ENCODE data around the gene NAT9. TPM values are rescaled to one million over a fixed set of nuclear protein-coding genes. Genes with fewer than 3 reads are reported as not detected.

The NAT9 gene
- total and polyA plus RNA-seq, 2 donors (not counting 3 experiments of a cell fraction or from before 2014, with no cell fraction given) = 39.3 to 44.8 TPM

DNA sequence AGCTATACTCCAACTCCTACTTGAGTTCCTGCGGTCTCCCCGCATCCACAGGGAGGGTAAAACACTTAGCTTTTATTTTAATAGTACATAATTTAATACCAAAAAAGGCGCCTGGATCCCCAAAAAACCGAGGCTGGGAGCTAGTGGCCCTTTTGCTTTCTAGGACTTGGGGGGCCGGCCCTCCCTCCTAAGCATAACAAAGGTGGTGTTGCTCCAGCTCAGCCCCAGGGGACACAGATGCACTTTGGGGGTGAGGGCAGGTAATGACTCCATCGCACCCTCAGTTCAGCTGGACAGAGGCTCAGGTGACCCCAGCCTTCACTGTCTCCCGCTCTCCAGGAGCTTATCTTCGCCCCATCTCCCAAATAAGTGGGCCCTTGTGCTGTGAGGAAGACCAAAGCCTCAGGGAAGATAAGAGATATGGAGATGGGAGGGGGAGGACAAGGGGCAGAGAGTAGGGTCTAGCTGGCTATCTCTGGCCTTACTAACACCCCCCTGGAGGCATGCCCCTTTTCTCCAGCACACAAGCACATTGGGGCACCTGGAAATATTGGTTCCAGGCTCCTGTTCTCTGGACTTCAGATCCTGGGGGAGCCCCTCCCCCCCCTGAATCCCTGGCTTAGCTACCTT, 30.5 kb downstream of the NAT9 start:
- Histone ChIP-seq H3K27ac (ENCODE audit: insufficient read depth, low read depth, low read length) (no peak overlapping the region), H3K4me1 (ENCODE audit: control insufficient read depth, extremely low read depth, insufficient read depth, low read length) (peaks cover 12% of the 10 kb centered on the region), H3K9ac (replicated peaks; ENCODE audit: extremely low read depth, insufficient read depth, low read length) (no peak overlapping the region), H3K4me3 (replicated peaks in 1 of 3; ENCODE audit: insufficient read depth in 1 of 3, low read depth in 1 of 3, low read length in 3 of 3) (no peak overlapping the region), H4K20me1 (replicated peaks; ENCODE audit: control insufficient read depth, extremely low read depth, insufficient read depth, low read length) (no peaks in the 10 kb centered on the region), H3K27me3 (ENCODE audit: control insufficient read depth in 2 of 2, insufficient read depth in 2 of 2, low read length in 2 of 2) (no peaks in the 10 kb centered on the region), H3K9me1 (replicated peaks; ENCODE audit: control insufficient read depth, extremely low read depth, insufficient read depth, low read length) (no peaks in the 10 kb centered on the region), H2AFZ (ENCODE audit: low read depth, low read length) (no peak overlapping the region), H3K36me3 (ENCODE audit: control insufficient read depth in 2 of 2, extremely low read depth in 1 of 2, insufficient read depth in 2 of 2, low read length in 2 of 2) (no peaks in the 10 kb centered on the region), H3K4me2 (ENCODE audit: insufficient read depth, low read length) (no peak overlapping the region), H3K9me3 (replicated peaks; ENCODE audit: control insufficient read depth, insufficient read depth, low read length) (no peaks in the 10 kb centered on the region), H3K79me2 (ENCODE audit: control insufficient read depth, insufficient read depth, low read length) (no peaks in the 10 kb centered on the region)
- DNase-seq (ENCODE audit: low read depth, low spot score) (no peak), FAIRE-seq (no peak)
- dilution Hi-C loops (cut with MboI; ENCODE audit: extremely low pct_ligation_motif_present, low sequenced_read_pairs) = no loop called here
- BruUV-seq (replicated peaks) = no TSS peak
- CTCF ChIA-PET = interaction anchor here (1.1 to 4.2 kb wide), 21 partner anchors 9 to 367 kb away, joined by 3 to 84 read pairs (median 8); partner anchors contain the start of genes FDXR and NAT9
- intact Hi-C loops (cut with micrococcal nuclease) = loop anchor here (2.0 to 10.0 kb wide), 2 partner anchors 215 to 1431 kb away; partner anchors contain the start of gene CDC42EP4
- POLR2A ChIA-PET = interaction anchor here (1.4 kb wide), 1 partner anchor 30 kb away, joined by 4 read pairs; the partner anchor contains the start of gene NAT9
- TF ChIP-seq FOS (IDR thresholded peaks at IDR 0.05; ENCODE audit: borderline replicate concordance, insufficient read depth, low read length) = no peak
- TF ChIP-seq JUN (IDR thresholded peaks at IDR 0.05; ENCODE audit: borderline replicate concordance, insufficient read depth, insufficient read length, low read depth) = no peak
- no peak for TF ChIP-seq POLR2AphosphoS5 (IDR thresholded peaks at IDR 0.05; ENCODE audit: insufficient read depth, low read depth, low read length)
- TF ChIP-seq EZH2 (IDR thresholded peaks at IDR 0.05; ENCODE audit: borderline replicate concordance, low read depth, low read length, severe bottlenecking) = no peak
- TF ChIP-seq POLR2A (IDR thresholded peaks at IDR 0.05; ENCODE audit: low read depth, low read length) = no peak
- TF ChIP-seq MYC (IDR thresholded peaks at IDR 0.05; ENCODE audit: low read depth, low read length) = no peak
- TF ChIP-seq, protein P1, sequence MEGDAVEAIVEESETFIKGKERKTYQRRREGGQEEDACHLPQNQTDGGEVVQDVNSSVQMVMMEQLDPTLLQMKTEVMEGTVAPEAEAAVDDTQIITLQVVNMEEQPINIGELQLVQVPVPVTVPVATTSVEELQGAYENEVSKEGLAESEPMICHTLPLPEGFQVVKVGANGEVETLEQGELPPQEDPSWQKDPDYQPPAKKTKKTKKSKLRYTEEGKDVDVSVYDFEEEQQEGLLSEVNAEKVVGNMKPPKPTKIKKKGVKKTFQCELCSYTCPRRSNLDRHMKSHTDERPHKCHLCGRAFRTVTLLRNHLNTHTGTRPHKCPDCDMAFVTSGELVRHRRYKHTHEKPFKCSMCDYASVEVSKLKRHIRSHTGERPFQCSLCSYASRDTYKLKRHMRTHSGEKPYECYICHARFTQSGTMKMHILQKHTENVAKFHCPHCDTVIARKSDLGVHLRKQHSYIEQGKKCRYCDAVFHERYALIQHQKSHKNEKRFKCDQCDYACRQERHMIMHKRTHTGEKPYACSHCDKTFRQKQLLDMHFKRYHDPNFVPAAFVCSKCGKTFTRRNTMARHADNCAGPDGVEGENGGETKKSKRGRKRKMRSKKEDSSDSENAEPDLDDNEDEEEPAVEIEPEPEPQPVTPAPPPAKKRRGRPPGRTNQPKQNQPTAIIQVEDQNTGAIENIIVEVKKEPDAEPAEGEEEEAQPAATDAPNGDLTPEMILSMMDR (IDR thresholded peaks at IDR 0.05; ENCODE audit: extremely low read depth in 1 of 2, insufficient read depth in 1 of 2, low read depth in 1 of 2, low read length in 2 of 2) = no peak
- no peak for TF ChIP-seq GATA2 (IDR thresholded peaks at IDR 0.05; ENCODE audit: insufficient read depth, insufficient read length, low read depth, low read length)
- TF ChIP-seq, protein P2, sequence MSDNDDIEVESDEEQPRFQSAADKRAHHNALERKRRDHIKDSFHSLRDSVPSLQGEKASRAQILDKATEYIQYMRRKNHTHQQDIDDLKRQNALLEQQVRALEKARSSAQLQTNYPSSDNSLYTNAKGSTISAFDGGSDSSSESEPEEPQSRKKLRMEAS (IDR thresholded peaks at IDR 0.05; ENCODE audit: insufficient read depth, insufficient read length) = no peak

Measured in endothelial cell of umbilical vein (primary cell).